Smooth muscle cell (in vitro differentiated cells): ENCODE measurements around the gene PNLIPRP3. TPM values are rescaled to one million over a fixed set of nuclear protein-coding genes. Genes with fewer than 3 reads are reported as not detected.
A peak's percentile ranks its signal among the peaks of the same experiment; 100 is the strongest.

Experiments
- DNase-seq: peaks from one replicate; lab custom pipeline; 2025; ENCODE audit not compliant: unreplicated experiment; lab: John Stamatoyannopoulos, UW
- H2AFZ ChIP-seq: fragments of 200-600 bp; sonication (generic); 2 replicates; pipeline ENCODE4 v1.6.0; 2016; ENCODE audit warnings: antibody characterized with exemption, low read depth, mild to moderate bottlenecking
- H3F3A ChIP-seq: fragments of 200-600 bp; sonication (generic); 2 replicates; pipeline ENCODE4 v1.6.0; 2017; ENCODE audit warnings: antibody characterized with exemption, low read depth
- H3K27ac ChIP-seq: fragments of 200-600 bp; sonication (generic); 2 replicates; pipeline ENCODE4 v1.5.1; 2016; ENCODE audit warnings: low read depth, mild to moderate bottlenecking
- H3K27me3 ChIP-seq: fragments of 200-600 bp; sonication (generic); 2 replicates; pipeline ENCODE4 v1.6.1; 2016; ENCODE audit warnings: low read depth, mild to moderate bottlenecking
- H3K36me3 ChIP-seq: fragments of 200-600 bp; sonication (generic); 2 replicates; pipeline ENCODE4 v1.5.1; 2016; ENCODE audit warnings: low read depth
- H3K4me1 ChIP-seq: fragments of 200-600 bp; sonication (generic); 2 replicates; pipeline ENCODE4 v1.5.1; 2016; ENCODE audit warnings: low read depth
- H3K4me2 ChIP-seq: fragments of 200-600 bp; sonication (generic); 2 replicates; pipeline ENCODE4 v1.6.0; 2016; ENCODE audit warnings: mild to moderate bottlenecking
- H3K4me3 ChIP-seq: fragments of 200-600 bp; sonication (generic); 2 replicates; pipeline ENCODE4 v1.5.1; 2016; ENCODE audit warnings: mild to moderate bottlenecking
- H3K79me2 ChIP-seq: fragments of 200-600 bp; sonication (generic); 2 replicates; pipeline ENCODE4 v1.6.0; 2016; ENCODE audit warnings: low read depth, mild to moderate bottlenecking
- H3K9ac ChIP-seq: fragments of 200-600 bp; sonication (generic); 2 replicates; pipeline ENCODE4 v1.6.0; 2016; ENCODE audit warnings: low read depth
- H3K9me3 ChIP-seq: fragments of 200-600 bp; sonication (generic); replicated peaks from 2 replicates; pipeline ENCODE4 v1.5.1; 2016; ENCODE audit warnings: low read depth
- H4K20me1 ChIP-seq: fragments of 200-600 bp; sonication (generic); 2 replicates; pipeline ENCODE4 v1.6.0; 2016; ENCODE audit warnings: low read depth
- WGBS: methylation state at CpG from one replicate; pipeline ENCODE4 v1.1.7; 2016; ENCODE audit warnings: low lambda C conversion rate; 5-methylcytosine and 5-hydroxymethylcytosine counted together
- polyA plus RNA-seq: library from polyadenylated mRNA; unstranded; fragments of >200 nt; fragmentation: Nextera tagmentation; extraction: Ambion mirVana; gene quantifications from 2 replicates; pipeline ENCODE4 v1.2.1, GENCODE V29; 2016
- total RNA-seq: library from RNA; depleted of rRNA; stranded (reverse); fragments of >200 nt; gene quantifications from 2 replicates; pipeline ENCODE4 v1.2.3, GENCODE V29; 2014
- TF ChIP-seq, protein P1 (sequence below): fragments of 200-600 bp; sonication (generic); IDR thresholded peaks from 2 replicates; pipeline ENCODE4 v1.5.1; 2017; ENCODE audit warnings: borderline replicate concordance, mild to moderate bottlenecking, antibody characterized with exemption; ENCODE audit not compliant: insufficient read depth, poor library complexity, severe bottlenecking

Gene PNLIPRP3
- total and polyA plus RNA-seq, 2 experiments from 2014 or later, result 0.31 TPM; not detected in 1

DNA sequence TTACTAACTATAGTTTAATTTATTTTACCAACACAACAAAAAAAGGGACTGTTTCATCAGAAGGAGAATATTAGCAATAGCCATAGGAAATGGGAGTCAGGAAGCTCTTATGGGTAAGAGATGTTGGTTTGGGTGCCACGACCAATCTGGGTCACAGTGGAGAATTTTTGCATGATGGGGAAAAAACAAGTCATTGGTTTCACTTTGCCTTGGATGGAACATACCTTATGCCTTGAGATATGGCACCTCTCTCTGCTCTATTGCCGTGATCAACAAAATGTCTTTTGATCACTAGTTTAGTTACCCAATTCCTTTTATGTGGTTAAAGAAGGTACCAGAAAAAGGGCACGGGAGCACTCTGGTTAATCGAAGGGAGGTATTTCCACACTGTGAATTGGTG is 48.2 kb downstream of the PNLIPRP3 start:
- Histone ChIP-seq H3F3A (peaks cover 2% of the 10 kb centered on the region), H3K9ac (no peak overlapping the region), H4K20me1 (no peaks in the 10 kb centered on the region), H3K4me3 (no peak overlapping the region), H3K9me3 (no peaks in the 10 kb centered on the region), H3K79me2 (no peaks in the 10 kb centered on the region), H2AFZ (no peak overlapping the region), H3K4me2 (no peak overlapping the region), H3K4me1 (no peaks in the 10 kb centered on the region), H3K27ac (no peak overlapping the region), H3K36me3 (no peaks in the 10 kb centered on the region), H3K27me3 (no peaks in the 10 kb centered on the region)
- TF ChIP-seq, protein P1, sequence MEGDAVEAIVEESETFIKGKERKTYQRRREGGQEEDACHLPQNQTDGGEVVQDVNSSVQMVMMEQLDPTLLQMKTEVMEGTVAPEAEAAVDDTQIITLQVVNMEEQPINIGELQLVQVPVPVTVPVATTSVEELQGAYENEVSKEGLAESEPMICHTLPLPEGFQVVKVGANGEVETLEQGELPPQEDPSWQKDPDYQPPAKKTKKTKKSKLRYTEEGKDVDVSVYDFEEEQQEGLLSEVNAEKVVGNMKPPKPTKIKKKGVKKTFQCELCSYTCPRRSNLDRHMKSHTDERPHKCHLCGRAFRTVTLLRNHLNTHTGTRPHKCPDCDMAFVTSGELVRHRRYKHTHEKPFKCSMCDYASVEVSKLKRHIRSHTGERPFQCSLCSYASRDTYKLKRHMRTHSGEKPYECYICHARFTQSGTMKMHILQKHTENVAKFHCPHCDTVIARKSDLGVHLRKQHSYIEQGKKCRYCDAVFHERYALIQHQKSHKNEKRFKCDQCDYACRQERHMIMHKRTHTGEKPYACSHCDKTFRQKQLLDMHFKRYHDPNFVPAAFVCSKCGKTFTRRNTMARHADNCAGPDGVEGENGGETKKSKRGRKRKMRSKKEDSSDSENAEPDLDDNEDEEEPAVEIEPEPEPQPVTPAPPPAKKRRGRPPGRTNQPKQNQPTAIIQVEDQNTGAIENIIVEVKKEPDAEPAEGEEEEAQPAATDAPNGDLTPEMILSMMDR, result no peak
- no peak for DNase-seq
- 65% methylated on average over 4 of the region's 4 CpGs for whole genome bisulfite sequencing

DNA sequence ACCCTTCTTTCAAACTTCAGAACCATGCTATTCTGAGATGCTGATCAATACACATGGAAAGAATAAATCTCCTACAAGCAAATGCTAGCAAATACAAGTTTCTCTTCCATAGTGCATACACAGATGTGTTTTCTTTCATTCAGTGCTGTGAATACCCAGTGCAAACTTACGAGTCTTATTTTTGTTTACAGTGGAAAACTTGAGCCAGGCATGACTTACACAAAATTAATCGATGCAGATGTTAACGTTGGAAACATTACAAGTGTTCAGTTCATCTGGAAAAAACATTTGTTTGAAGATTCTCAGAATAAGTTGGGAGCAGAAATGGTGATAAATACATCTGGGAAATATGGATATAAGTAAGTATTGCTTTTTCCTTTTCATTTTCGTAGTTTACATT is 48.8 kb downstream of the PNLIPRP3 start:
- H3K9ac ChIP-seq, result no peak overlapping the region
- no peak overlapping the region for H3K4me3 ChIP-seq
- no peaks in the 10 kb centered on the region for H3K36me3 ChIP-seq
- no peaks in the 10 kb centered on the region for H3K9me3 ChIP-seq
- H3F3A ChIP-seq, result no peaks in the 10 kb centered on the region
- no peak overlapping the region for H3K4me2 ChIP-seq
- TF ChIP-seq, protein P1, result no peak
- H3K79me2 ChIP-seq, result no peaks in the 10 kb centered on the region
- no peak for DNase-seq
- no peaks in the 10 kb centered on the region for H3K27me3 ChIP-seq
- H2AFZ ChIP-seq, result no peak overlapping the region
- H3K4me1 ChIP-seq, result no peaks in the 10 kb centered on the region
- no peak overlapping the region for H3K27ac ChIP-seq
- no peaks in the 10 kb centered on the region for H4K20me1 ChIP-seq
- WGBS, result 58% methylated on average over 4 of the region's 4 CpGs

DNA sequence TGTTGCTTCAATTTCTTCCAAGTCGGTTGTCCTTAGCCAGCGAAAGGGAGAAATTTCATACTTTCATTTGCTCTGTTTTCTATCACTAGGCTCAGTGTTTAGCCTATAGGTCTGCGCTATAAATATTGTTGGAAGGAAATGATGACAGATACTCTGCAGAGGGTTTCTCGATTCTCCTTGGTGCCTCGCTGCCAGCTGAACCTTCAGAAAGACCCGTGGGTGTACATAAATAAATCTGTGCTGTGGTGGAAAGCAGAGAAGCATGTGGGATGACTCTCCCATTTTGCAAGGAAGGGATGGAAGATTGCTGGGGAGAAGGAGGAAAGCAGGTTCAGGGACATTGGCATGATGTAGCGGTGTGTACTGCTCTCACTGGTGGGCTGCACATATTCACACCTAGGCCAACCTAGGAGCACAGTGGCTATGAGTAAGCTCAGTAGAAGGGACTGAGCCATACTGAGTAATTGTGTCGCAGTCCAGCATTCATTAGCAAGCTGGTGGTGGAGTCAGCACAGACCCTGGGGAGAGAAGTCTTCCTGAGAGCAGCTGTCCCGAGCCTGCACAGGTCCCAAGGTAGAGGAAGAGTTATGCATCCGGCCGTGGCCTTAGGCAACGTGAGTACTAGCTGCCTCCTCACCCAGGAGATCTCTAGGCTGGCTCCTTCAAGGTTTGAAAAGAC is 50.5 kb downstream of the PNLIPRP3 start:
- H3K9ac ChIP-seq, result no peak overlapping the region
- no peaks in the 10 kb centered on the region for H3F3A ChIP-seq
- TF ChIP-seq, protein P1, result no peak
- H2AFZ ChIP-seq, result no peak overlapping the region
- no peak for DNase-seq
- no peaks in the 10 kb centered on the region for H3K4me1 ChIP-seq
- H3K79me2 ChIP-seq, result no peaks in the 10 kb centered on the region
- H3K36me3 ChIP-seq, result no peaks in the 10 kb centered on the region
- H3K27me3 ChIP-seq, result no peaks in the 10 kb centered on the region
- H3K27ac ChIP-seq, result no peak overlapping the region
- H3K4me3 ChIP-seq, result no peak overlapping the region
- H3K9me3 ChIP-seq, result no peaks in the 10 kb centered on the region
- H4K20me1 ChIP-seq, result no peaks in the 10 kb centered on the region
- WGBS, result 52% methylated on average over 12 of the region's 12 CpGs
- H3K4me2 ChIP-seq, result peak overlapping the region; percentile 56
